ENCODE measurements around the gene RNF114.

DNA sequence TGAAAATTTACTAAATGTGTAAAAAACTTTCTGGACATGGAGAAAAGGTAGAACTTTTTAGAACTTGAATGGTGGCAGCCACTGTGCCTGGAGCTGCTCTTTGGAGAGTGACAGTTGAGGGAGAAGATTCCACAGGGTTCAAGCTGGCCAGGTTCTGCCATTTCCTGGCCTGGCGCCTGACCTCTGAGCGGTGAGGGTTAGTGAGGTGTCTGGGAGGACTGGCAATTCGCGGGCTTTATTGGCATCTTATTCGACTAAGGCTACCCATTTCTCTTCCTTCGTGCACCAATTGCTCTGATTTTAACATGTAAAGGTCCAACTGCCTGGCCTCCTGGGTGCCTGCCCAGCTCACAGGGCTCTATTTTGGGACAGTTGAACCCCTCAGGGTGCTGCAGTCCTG, 49.0 kb downstream of the RNF114 start:
- TF ChIP-seq, protein P1, sequence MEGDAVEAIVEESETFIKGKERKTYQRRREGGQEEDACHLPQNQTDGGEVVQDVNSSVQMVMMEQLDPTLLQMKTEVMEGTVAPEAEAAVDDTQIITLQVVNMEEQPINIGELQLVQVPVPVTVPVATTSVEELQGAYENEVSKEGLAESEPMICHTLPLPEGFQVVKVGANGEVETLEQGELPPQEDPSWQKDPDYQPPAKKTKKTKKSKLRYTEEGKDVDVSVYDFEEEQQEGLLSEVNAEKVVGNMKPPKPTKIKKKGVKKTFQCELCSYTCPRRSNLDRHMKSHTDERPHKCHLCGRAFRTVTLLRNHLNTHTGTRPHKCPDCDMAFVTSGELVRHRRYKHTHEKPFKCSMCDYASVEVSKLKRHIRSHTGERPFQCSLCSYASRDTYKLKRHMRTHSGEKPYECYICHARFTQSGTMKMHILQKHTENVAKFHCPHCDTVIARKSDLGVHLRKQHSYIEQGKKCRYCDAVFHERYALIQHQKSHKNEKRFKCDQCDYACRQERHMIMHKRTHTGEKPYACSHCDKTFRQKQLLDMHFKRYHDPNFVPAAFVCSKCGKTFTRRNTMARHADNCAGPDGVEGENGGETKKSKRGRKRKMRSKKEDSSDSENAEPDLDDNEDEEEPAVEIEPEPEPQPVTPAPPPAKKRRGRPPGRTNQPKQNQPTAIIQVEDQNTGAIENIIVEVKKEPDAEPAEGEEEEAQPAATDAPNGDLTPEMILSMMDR (conservative IDR thresholded peaks at IDR 0.05; ENCODE audit: low read length): no peak
- TF ChIP-seq EZH2phosphoT487 (IDR thresholded peaks at IDR 0.05; ENCODE audit: borderline replicate concordance): no peak
